Upper lobe of left lung (tissue), 4 donors: ENCODE measurements around the gene MPO.

ENCODE experiments used
- POLR2AphosphoS5 ChIP-seq, 2 donors: sonication (generic); formaldehyde crosslinking; IDR thresholded peaks; one replicate each; pipeline ENCODE4 v1.5.1; 2017; ENCODE audit warnings: antibody characterized with exemption in 2 of 2
- TF ChIP-seq, protein P1 (sequence below), 6 experiments: fragments of 450-650 bp in 4 of 6; fragments of 200-600 bp in 2 of 6; sonication (generic) in 2 of 6; IDR thresholded peaks; one replicate each; pipeline ENCODE4 v1.5.1; 2016 to 2019; ENCODE audit warnings: antibody characterized with exemption in 6 of 6

DNA sequence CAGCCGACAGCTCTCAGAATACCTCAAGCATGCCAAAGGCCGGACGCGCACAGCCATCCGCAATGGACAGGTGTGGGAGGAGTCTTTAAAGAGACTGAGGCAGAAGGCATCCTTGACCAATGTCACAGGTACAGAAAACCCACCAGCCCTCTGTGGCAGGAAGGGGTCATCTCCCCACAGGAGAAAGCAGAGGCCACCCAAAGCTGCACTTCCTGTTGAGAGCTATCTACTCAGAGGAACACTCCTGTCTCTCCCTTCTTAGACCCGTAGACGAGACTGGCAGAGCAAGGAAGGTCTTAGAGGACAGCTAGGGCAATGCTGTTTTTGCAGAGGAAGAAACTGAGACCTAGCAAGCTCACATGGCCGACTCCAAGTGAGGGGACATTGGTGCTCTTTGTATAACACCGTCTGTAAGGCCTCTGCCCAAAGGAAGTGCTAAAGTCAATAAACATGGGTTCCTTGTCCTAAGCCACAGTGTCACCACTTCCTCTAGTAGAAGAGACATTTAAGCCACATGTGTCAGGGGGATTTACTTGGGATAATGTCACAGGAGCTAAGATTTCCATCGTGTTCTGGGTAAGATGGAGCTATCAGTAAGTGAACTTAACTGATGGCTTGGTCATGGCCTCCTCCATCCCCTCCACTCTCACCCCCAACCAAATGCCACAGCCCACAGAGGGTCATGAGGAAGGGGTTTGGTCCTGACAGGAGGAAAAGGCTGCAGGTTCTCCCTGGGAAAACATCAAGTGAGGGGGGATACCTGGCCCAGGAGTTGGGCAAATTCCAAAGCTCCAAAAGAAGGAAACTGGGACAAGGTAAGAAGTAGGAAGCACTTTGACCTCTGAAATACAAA lies 33.0 kb downstream of the MPO start:
- TF ChIP-seq, protein P1, sequence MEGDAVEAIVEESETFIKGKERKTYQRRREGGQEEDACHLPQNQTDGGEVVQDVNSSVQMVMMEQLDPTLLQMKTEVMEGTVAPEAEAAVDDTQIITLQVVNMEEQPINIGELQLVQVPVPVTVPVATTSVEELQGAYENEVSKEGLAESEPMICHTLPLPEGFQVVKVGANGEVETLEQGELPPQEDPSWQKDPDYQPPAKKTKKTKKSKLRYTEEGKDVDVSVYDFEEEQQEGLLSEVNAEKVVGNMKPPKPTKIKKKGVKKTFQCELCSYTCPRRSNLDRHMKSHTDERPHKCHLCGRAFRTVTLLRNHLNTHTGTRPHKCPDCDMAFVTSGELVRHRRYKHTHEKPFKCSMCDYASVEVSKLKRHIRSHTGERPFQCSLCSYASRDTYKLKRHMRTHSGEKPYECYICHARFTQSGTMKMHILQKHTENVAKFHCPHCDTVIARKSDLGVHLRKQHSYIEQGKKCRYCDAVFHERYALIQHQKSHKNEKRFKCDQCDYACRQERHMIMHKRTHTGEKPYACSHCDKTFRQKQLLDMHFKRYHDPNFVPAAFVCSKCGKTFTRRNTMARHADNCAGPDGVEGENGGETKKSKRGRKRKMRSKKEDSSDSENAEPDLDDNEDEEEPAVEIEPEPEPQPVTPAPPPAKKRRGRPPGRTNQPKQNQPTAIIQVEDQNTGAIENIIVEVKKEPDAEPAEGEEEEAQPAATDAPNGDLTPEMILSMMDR (IDR thresholded peaks at IDR 0.05): no peak
- no peak for TF ChIP-seq POLR2AphosphoS5 (IDR thresholded peaks at IDR 0.05)
